GM12875 (cell line): ENCODE measurements around the gene SF3B1.
"Not testable (repeated sequence)": the region's sequence is repeated elsewhere in the genome, so short reads cannot be mapped to it uniquely, and the experiment has no call there.

Experiments used
- H3K4me3 ChIP-seq: one replicate; pipeline ENCODE4 v1.5.1; 2011; ENCODE audit warnings: low read depth, low read length, control low read depth
- CTCF ChIP-seq: IDR thresholded peaks from 2 replicates; pipeline ENCODE4 v1.5.1; 2011; ENCODE audit warnings: low read depth, mild to moderate bottlenecking, control low read depth, inconsistent platforms, low read length, moderate library complexity, borderline replicate concordance; ENCODE audit not compliant: insufficient read depth

The SF3B1 gene

GRCh38 chr2:197461057-197461456 lies 26.2 kb upstream of the SF3B1 start:
- H3K4me3 ChIP-seq = no peak overlapping the region
- TF ChIP-seq CTCF = no peak

- TF ChIP-seq CTCF = no peak
- no peak overlapping the region for H3K4me3 ChIP-seq
Measured at GRCh38 chr2:197460649-197461048, 25.8 kb upstream of the SF3B1 start.

DNA sequence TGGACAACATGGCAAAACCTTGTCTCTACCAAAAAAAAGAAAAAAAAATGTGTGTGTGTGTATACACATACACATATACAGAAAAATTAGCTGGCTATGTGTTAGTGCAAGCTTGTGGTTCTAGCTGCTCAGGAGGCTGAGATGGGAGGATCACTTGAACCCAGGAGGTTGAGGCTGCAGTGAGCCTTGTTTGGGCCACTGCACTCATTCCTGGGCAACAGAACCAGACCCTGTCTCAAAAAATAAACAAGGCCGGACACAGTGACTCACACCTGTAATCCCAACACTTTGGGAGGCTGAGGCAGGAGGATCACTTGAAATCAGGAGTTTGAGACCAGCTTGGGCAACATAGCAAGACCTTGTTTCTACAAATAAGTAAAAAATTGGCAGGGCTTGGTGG lies 20.6 kb upstream of the SF3B1 start:
- no peak for TF ChIP-seq CTCF
- H3K4me3 ChIP-seq = no peak overlapping the region

DNA sequence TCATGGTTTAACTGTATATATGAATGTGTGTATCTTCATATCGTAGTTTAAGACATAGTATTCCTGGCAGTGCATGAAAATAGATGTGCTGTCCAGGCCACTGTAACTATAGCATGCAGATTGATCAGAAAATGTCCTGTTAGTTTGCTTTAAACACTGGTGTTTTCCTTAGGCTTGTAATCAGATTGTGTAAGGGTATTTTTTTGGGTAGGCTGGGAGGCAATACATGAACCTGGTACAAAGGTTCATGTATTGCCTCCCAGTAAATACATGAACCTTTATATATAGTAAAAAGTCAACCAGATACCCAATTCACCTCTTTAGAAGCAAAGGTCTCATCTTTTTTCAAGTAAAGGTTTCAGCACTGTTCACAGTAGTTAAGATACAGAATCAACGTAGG lies 20.1 kb upstream of the SF3B1 start:
- H3K4me3 ChIP-seq = no peak overlapping the region
- TF ChIP-seq CTCF = no peak

DNA sequence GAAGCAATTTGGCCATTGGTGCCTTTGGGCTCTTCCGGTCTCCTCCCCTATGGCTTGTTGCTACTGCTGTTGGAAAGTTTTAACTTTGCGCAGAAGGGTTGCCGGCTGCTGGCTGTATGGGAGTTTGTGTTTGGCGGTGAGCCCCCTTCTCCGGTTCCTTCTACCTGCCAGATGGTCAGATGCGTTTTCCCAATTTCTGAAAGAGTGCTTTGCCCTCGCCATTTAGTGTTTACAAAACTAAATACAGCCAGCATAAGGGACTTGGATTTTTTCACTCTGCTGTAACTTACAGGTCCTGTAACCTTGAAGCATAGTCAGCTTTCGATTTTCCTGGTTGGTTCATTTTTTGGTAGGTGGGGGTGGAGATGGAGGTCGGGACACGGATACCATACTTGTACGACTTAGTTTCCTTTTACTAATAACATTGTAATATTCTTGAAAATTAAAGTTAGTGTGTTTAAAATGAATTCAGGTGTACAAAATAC lies 19.1 kb upstream of the SF3B1 start:
- TF ChIP-seq CTCF = no peak
- H3K4me3 ChIP-seq = peak overlapping the region; percentile 79

- peak within 1 kb of the TSS; percentile 79 for H3K4me3 ChIP-seq
- TF ChIP-seq CTCF = peak; percentile 25; the same call in 1 of the 2 replicates
Measured at GRCh38 chr2:197453123-197453913, 18.5 kb upstream of the SF3B1 start, which contains the start of gene COQ10B. COQ10B (plus strand) TSS chr2:197453552; CDS start chr2:197453561, 9 bp downstream.

GRCh38 chr2:197452754-197453122 lies 17.9 kb upstream of the SF3B1 start:
- no peak for TF ChIP-seq CTCF
- H3K4me3 ChIP-seq = peak overlapping the region; percentile 53

DNA sequence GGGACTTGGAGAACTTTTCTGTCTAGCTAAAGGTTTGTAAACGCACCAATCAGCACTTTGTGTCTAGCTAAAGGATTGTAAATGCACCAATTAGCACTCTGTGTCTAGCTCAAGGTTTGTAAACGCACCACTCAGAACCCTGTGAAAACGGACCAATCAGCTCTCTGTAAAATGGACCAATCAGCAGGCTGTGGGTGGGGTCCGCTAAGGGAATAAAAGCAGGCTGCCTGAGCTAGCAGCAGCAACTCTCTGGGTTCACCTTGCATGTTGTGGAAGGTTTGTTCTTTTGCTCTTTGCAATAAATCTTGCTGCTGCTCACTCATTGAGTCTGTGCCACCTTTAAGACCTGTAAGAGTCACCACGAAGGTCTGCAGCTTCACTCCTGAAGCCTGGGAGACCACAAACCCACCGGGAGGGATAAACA lies 16.1 kb upstream of the SF3B1 start:
- not testable (repeated sequence) for H3K4me3 ChIP-seq
